PC-3 (cell line): ENCODE results near the gene SEC14L6.

Source experiments
- CTCF ChIP-seq: fragments of 300-600 bp; sonication (generic); conservative IDR thresholded peaks from 2 replicates; pipeline ENCODE4 v1.5.1; 2017; ENCODE audit warnings: antibody characterized with exemption, low read depth, mild to moderate bottlenecking, low read length
- EZH2 ChIP-seq: fragments of 300-600 bp; sonication (generic); IDR thresholded peaks from one replicate; pipeline ENCODE4 v1.6.1; 2017; ENCODE audit warnings: antibody characterized with exemption, mild to moderate bottlenecking, low read length; ENCODE audit not compliant: unreplicated experiment
- EZH2phosphoT487 ChIP-seq: fragments of 300-600 bp; sonication (generic); IDR thresholded peaks from 2 replicates; pipeline ENCODE4 v1.6.1; 2018; ENCODE audit warnings: mild to moderate bottlenecking, antibody characterized with exemption, low read length, borderline replicate concordance

GRCh38 chr22:30582788-30583545, 36.4 kb upstream of the SEC14L6 start:
- TF ChIP-seq CTCF (no peak), EZH2phosphoT487 (no peak), EZH2 (no peak)
